ENCODE results near the gene WDR47.
"Not testable (repeated sequence)": the region's sequence is repeated elsewhere in the genome, so short reads cannot be mapped to it uniquely, and the experiment has no call there.

Gene WDR47

DNA sequence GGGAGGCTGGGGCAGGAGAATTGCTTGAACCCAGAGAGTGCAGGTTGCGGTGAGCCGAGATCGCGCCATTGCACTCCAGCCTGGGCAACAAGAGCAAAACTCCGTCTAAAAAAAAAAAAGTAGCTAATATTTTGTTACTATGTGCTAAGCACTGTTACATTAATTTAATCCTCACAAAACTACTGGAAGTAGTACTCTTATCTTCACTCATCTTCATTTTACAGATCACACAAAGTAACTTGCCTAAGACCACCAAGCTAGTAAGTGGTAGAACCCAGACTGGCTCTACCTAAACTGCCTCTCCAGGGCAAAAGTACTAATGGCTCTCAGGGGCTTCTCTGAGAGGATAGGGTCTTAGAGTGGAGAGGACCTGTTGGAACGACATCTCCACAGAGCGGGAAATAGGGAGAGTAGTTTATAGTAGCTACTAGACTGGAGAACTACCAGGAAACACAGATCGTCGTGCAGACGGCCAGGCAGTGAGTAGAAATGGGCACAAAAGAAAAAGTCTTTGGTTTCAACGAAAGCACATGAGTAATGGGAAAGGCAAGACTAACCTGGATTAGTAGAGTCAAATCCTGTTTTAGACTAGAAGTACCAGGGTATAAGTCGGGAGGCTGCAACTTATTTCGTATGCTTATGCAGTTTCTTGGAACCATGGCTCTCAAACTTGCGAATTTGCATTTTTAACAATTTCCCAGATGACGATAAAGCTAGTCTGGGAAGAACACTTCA lies 80.0 kb downstream of the WDR47 start:
- no peak for DNase-seq

DNA sequence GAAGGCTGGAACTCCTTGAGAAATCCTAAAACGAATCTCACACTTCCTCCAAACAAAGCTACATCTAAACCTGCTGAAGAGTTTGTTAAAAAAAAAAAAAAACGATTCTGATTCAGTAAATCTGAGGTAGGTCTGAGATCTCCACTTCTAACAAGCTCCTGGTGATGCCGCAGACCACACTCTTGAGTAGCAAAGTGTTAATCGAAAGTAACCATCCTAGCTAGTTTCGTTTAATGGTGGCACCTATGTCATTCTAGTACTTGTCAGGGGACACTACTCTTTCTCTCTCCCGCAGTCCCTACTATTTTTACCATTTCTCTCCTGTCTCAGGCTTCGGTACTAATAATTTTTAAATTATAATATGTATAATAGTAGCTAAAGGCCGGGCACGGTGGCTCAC lies 80.7 kb downstream of the WDR47 start:
- DNase-seq, result no peak

DNA sequence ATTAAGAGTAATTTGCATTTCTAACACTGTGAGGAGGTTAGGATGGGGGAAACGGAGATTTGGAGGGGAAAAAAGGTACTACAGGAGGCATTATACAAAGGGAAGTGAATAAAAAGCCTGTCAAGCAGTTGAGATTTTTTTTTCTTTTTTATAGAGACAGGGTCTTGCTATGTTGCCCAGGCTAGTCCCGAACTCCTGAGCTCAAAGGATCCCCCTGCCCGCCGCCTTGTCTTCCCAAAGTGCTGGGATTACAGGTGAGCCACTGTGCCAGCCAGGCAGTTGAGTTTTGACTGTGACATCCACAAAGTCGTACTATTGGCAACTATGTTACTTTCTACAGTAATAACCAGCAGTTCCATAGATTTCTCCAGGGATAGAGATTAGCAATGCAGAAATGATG lies 81.2 kb downstream of the WDR47 start:
- DNase-seq, result no peak

DNA sequence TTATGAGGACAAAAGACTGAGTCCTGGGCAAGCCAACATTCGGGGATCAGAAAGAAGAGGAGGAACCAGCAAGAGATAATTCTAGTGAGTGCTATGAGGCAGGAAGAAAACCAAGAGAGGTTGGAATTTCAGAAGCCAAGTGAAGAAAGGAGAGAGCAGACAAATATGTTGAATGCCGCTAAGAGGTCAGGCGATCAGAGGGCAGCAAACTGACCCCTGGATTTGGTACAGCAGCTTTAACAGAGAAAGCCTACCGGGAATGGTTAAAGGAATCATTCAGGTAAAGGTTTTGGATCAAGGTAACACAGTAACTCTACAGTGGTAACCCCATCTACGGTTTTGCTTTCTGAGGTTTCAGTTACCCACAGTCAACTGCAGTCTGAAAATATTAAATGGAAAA lies 84.0 kb downstream of the WDR47 start:
- DNase-seq, result no peak

DNA sequence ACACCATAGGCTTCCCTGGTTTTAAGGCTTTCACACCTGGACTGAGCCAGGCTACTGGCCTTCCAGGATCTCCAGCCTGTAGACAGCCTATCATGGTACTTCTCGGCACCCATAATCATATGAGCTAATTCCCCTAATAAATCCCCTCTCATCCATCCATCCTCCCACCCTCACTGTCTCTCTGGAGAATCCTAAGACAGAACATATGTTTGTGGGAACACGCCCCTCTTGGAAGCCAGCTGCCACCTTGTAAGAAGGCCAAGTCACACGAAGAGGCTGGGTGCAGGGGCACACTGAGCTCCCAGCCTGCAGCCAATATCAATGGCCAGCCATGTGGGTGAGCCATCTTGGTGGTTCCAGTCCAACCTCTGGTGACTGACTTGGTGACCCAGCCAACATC lies 86.0 kb downstream of the WDR47 start:
- no peak for DNase-seq

DNA sequence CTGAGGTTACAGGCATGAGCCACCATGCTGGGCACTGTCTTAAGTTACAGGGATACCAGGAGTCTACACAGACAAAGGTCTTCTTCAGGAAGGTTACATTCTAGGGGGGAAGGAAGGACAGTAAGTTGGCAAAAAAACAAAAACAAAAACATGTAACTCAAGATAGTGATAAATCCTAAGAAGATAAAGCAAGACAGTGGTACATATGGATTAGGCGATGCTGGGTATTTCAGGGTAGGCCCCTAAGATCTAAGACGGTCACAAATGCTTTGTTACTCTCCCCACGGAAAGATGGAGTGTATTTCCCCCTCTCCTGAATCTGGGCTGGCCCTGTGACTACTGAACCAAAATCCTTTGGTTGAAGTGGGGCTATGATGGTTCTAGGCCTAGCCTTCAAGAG lies 86.8 kb downstream of the WDR47 start:
- no peak for DNase-seq

DNA sequence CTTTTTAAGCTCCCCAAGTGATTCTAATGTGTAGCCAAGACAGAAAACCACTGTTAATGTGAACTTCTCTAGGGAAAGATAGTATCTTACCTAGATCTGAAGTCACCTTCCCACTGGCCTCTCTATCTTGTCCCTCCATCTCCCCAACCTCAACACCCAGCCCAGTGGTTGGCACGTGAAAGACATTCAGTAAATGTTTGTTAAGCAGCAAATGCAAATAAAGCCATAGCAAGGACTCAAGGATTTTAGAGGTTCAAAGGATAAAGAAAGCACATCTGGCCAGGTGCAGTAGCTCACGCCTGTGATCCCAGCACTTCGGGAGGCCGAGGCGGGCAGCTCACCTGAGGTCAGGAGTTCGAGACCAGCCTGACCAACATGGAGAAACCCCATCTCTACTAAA lies 88.5 kb downstream of the WDR47 start:
- no peak for DNase-seq

DNA sequence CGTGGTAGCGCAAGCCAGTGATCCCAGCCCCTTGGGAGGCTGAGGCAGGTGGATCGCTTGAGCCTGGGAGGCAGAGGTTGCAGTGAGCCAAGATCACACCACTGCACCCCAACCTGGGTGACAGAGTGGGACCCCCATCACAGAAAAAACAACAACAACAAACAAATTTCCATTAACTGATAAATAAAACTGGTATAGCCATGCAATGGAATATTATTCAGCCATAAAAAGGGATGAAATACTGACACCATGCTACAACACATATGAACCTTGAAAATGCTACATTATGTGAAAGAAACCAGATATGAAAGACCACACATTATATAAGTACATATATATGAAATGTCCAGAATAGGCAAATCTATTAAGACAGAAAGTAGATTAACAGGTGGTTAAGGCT lies 90.7 kb downstream of the WDR47 start:
- DNase-seq, result no peak

DNA sequence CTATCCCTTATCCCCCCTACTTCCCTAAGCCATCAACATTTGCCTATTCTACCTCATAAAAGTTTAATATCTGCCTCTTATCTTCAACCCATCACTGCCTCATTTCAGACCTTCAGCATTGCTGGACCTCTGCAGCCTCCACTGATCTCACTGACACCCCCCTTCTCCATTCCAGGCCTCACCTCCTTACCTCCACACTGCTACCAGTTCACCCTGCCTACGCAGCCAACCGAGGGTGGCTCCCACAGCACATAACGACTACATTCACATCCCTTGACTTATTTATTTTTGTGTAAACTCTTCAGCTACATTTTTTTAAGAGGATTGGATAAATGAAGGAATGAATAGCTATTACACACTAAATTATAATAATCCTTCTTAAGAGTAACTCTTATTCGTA lies 92.9 kb downstream of the WDR47 start:
- DNase-seq, result no peak

DNA sequence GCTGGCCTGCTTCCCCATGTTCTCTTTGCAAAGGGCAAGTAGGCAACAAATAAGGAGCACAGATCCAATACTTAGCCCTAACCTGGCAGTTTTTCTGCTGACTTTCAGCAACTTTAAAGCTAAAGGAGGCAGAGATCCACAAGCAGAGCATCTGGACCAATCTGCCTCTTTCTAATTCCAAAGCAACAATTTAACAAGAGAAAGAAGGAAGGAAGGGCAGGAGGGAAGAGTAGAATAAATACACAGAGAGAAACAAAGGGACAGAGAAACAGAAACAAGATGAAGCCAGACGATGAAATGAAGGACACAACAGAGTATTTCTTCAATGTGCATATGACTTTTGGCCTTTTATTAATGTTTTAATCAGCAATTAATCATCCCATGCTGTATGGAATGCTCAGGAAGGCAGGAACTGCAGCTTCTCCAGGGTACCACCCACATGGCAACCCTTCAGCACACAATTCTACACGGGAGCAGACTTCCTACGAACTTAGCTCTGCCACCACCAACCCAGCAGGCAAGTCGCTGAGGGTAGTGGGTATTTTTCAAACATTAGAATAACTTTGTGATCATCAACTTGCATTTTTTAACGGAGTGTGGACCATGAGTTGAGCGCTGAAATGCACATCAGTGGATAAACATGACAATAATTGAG lies 93.9 kb downstream of the WDR47 start:
- no peak for DNase-seq

DNA sequence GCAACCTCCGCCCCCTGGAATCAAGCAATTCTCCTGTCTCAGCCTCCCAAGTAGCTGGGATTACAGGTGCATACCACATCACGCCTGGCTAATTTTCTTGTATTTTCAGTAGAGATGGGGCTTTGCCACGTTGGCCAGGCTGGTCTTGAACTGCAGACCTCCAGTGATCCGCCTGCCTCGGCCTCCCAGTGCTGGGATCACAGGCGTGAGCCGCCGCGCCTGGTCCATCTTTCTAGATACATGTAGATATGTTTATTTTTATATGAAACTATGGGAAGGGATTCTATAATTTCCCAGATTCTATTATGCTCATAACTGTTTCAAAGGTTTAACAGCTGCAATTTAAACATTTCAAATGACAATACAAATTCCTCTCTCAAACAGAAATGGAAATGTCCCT lies 105.7 kb downstream of the WDR47 start:
- DNase-seq, result no peak

DNA sequence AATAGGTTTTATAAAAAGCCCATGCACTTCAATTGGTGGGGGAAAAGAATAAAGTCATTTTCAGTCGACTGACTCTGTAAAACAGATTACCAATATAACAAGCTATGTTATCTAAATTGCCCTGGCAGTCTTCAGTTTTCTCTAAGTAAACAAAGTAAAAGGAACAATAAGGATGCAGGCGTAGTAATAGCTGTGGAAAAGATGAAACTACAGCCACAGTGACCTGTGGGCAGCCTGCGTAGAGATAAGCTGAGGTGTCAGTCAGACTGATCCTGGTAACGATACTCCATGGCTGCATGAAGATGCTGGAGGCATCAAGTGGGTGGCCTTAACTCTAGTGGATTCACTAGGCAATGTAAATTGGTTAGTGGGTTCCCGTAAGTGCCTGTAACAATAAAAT lies 108.0 kb downstream of the WDR47 start:
- DNase-seq, result no peak

DNA sequence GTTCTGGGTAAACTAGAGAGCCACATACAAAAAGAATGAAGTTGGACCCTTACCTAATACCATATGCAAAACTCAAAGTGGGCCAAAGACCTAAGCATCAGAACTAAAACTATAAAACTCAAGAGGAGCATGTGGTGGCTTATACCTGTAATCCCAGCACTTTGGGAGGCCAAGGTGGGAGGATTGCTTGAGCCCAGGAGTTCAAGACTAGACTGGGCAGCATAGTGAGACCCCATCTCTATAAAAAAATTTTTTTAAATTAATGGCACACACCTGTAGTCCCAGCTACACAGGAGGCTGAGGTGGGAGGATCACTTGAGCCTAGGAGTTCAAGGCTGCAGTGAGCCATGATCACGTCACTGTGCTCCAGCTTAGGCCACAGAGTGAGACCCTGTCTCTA lies 114.3 kb downstream of the WDR47 start:
- DNase-seq, result not testable (repeated sequence)

DNA sequence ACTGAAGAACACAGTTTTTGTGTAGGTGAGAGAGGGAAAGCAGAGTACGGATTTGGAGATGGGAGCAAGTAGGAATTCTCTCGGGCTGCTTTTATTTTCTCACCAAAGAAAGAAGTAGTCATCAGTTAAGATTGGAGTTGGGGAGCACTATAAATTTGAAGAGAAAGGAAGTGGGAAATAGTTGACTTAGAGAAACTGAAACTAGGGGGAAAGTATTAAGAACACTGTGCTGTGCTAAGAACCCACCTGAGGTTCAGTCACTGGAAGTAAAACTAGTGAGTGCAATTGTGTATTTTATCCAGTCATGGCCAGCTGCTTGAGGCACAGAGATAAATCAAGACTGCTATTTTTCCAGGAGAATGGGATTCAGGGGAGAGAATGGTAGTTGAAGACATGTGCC lies 116.0 kb downstream of the WDR47 start:
- DNase-seq, result no peak

All from activated CD8-positive, alpha-beta memory T cell treated with anti-CD3 and anti-CD28 coated beads, Interleukin-2, amount 50 U/mL, for 4 hours (primary cell).